Panc1 (cell line): Measurements from ENCODE around the gene MYL12A. TPM values are rescaled to one million over a fixed set of nuclear protein-coding genes. Genes with fewer than 3 reads are reported as not detected.

Source experiments
- ATAC-seq: fragments of 200-7000 bp; cut with Tn5 transposase; 2 replicates; pipeline ENCODE4 v1.9.1; 2020; ENCODE audit warnings: mild to moderate bottlenecking, moderate library complexity
- BruUV-seq: library from RNA; stranded (reverse); fragments of 400-500 nt; replicated peaks from 2 replicates; lab custom pipeline; 2021; lab: Mats Ljungman, UMichigan
- CTCF ChIA-PET: fragments of 300-600 bp; sonication (Branson Sonifier 250); formaldehyde crosslinking; loops from one replicate; lab custom pipeline; 2022; ENCODE audit warnings: antibody characterized with exemption; lab: Charles Lee
- POLR2A ChIA-PET: fragments of 300-600 bp; sonication (Branson Sonifier 250); formaldehyde crosslinking; loops from one replicate; lab custom pipeline; 2022; ENCODE audit warnings: antibody characterized with exemption; lab: Charles Lee
- DNase-seq: peaks from one replicate; pipeline ENCODE4 v3.0.0-alpha.2; 2010; ENCODE audit warnings: low read depth, low spot score
- H3K27ac ChIP-seq: 2 replicates; pipeline ENCODE4 v1.5.1; 2011; ENCODE audit warnings: mild to moderate bottlenecking, low read length, inconsistent platforms
- H3K27me3 ChIP-seq: fragments of 200-500 bp; sonication (Bioruptor generic); 2 replicates; pipeline ENCODE4 v1.6.0; 2014; ENCODE audit warnings: low read length, inconsistent platforms; ENCODE audit not compliant: control insufficient read depth, insufficient read depth
- H3K36me3 ChIP-seq: fragments of 200-500 bp; sonication (Bioruptor generic); 2 replicates; pipeline ENCODE4 v1.5.1; 2014; ENCODE audit warnings: inconsistent platforms, mild to moderate bottlenecking, low read length, moderate library complexity; ENCODE audit not compliant: control insufficient read depth, insufficient read depth
- H3K4me1 ChIP-seq: 2 replicates; pipeline ENCODE4 v1.5.1; 2011; ENCODE audit warnings: inconsistent platforms, mild to moderate bottlenecking, low read length, moderate library complexity; ENCODE audit not compliant: control insufficient read depth, insufficient read depth
- H3K4me3 ChIP-seq, 2 experiments: 2 replicates each; pipeline ENCODE4 v1.5.1; 2011 to 2012; ENCODE audit warnings: low read depth in 2 of 2, low read length in 2 of 2, mild to moderate bottlenecking in 2 of 2, inconsistent platforms in 1 of 2, moderate library complexity in 1 of 2
- H3K9me3 ChIP-seq: fragments of 200-500 bp; sonication (Bioruptor generic); 2 replicates; pipeline ENCODE4 v1.5.1; 2014; ENCODE audit warnings: low read depth, mild to moderate bottlenecking, inconsistent platforms, low read length, moderate library complexity; ENCODE audit not compliant: control insufficient read depth, insufficient read depth
- CTCF ChIP-seq: fragments of 450-650 bp; IDR thresholded peaks from 2 replicates; pipeline ENCODE4 v1.5.1; 2017; ENCODE audit warnings: mild to moderate bottlenecking
- POLR2AphosphoS5 ChIP-seq: IDR thresholded peaks from 2 replicates; pipeline ENCODE4 v1.6.1; 2012; ENCODE audit warnings: mild to moderate bottlenecking, low read depth, low read length, moderate library complexity
- SIN3A ChIP-seq: IDR thresholded peaks from 2 replicates; pipeline ENCODE4 v1.6.1; 2012; ENCODE audit warnings: low read depth, mild to moderate bottlenecking, low read length, moderate library complexity, borderline replicate concordance; ENCODE audit not compliant: insufficient read depth
- TCF7L2 ChIP-seq: IDR thresholded peaks from 2 replicates; pipeline ENCODE4 v1.6.1; 2011; ENCODE audit warnings: mild to moderate bottlenecking, low read depth, low read length, inconsistent platforms
- in situ Hi-C: cut with HindIII; loops from 2 replicates; pipeline ENCODE4 v1.10.0; 2016; ENCODE audit warnings: low sequenced_read_pairs, low pct_unique_long_range_greater_than_20kb
- intact Hi-C: fragments of 100-400 bp; cut with micrococcal nuclease; formaldehyde crosslinking; loops from one replicate; pipeline ENCODE4 v1.10.0; 2022; ENCODE audit not compliant: unreplicated experiment
- total RNA-seq: library from RNA; stranded (reverse); gene quantifications from one replicate; pipeline ENCODE4 v1.2.1, GENCODE V29; 2021; ENCODE audit not compliant: unreplicated experiment
- TF ChIP-seq, protein P1 (sequence below), 2 experiments: IDR thresholded peaks; 2 replicates each; pipeline ENCODE4 v1.6.1; 2011 to 2012; ENCODE audit warnings: low read depth in 2 of 2, control low read depth in 1 of 2, low read length in 1 of 2, mild to moderate bottlenecking in 1 of 2, moderate library complexity in 1 of 2; ENCODE audit not compliant: insufficient read depth in 1 of 2

The MYL12A gene
- total RNA-seq, 1 experiment from 2014 or later: 489 TPM

- no peak for TF ChIP-seq TCF7L2
- TF ChIP-seq CTCF: no peak
- Histone ChIP-seq H3K4me3 (no peak overlapping the region), H3K9me3 (peaks cover 13% of the 10 kb centered on the region; the same call in 1 of the 2 replicates), H3K27me3 (no peaks in the 10 kb centered on the region), H3K4me1 (no peaks in the 10 kb centered on the region), H3K27ac (no peak overlapping the region), H3K36me3 (no peaks in the 10 kb centered on the region)
- in situ Hi-C loops: no loop called here
- ChIA-PET CTCF (no interaction called here), POLR2A (no interaction called here)
- DNase-seq (no peak), ATAC-seq (no peak)
- intact Hi-C loops: no loop called here
- BruUV-seq: no TSS peak
These were observed 47.5 kb upstream of the MYL12A start for GRCh38 chr18:3199942-3200645.

- in situ Hi-C loops: no loop called here
- ChIA-PET POLR2A (no interaction called here), CTCF (no interaction called here)
- no peak for TF ChIP-seq CTCF
- TF ChIP-seq TCF7L2: no peak
- no peak for TF ChIP-seq POLR2AphosphoS5
- TF ChIP-seq SIN3A: no peak
- DNase-seq: no peak
- Histone ChIP-seq H3K4me3 (no peak overlapping the region), H3K9me3 (peaks cover 13% of the 10 kb centered on the region; the same call in 1 of the 2 replicates), H3K4me1 (no peaks in the 10 kb centered on the region), H3K27ac (no peak overlapping the region), H3K36me3 (no peaks in the 10 kb centered on the region), H3K27me3 (no peaks in the 10 kb centered on the region)
- ATAC-seq: no peak
- BruUV-seq: no TSS peak
- intact Hi-C loops: no loop called here
These were observed 42.4 kb upstream of the MYL12A start for GRCh38 chr18:3205239-3205638.

DNA sequence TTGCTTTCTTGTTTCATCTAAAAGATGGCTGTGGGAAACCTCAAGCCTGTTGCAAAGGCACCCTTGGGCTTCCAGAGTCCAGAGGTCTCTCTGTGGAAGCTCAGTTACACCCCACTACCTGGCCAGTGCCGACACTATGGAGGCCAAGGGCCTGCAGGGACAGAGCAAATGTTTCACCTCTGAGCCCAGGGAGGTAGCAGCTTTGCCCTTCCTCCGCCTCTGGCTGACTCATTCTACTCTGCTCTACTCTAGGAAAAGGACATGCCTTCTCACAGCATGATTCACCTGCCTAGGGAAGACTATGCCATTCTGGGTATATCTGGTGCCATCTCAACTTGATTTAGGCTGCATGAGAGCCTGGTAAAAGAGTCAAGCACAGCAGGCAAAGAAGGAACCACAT lies 40.0 kb upstream of the MYL12A start:
- ATAC-seq (no peak), DNase-seq (no peak)
- TF ChIP-seq SIN3A: no peak
- TF ChIP-seq TCF7L2: no peak
- TF ChIP-seq CTCF: no peak
- no peak for TF ChIP-seq POLR2AphosphoS5
- TF ChIP-seq, protein P1, sequence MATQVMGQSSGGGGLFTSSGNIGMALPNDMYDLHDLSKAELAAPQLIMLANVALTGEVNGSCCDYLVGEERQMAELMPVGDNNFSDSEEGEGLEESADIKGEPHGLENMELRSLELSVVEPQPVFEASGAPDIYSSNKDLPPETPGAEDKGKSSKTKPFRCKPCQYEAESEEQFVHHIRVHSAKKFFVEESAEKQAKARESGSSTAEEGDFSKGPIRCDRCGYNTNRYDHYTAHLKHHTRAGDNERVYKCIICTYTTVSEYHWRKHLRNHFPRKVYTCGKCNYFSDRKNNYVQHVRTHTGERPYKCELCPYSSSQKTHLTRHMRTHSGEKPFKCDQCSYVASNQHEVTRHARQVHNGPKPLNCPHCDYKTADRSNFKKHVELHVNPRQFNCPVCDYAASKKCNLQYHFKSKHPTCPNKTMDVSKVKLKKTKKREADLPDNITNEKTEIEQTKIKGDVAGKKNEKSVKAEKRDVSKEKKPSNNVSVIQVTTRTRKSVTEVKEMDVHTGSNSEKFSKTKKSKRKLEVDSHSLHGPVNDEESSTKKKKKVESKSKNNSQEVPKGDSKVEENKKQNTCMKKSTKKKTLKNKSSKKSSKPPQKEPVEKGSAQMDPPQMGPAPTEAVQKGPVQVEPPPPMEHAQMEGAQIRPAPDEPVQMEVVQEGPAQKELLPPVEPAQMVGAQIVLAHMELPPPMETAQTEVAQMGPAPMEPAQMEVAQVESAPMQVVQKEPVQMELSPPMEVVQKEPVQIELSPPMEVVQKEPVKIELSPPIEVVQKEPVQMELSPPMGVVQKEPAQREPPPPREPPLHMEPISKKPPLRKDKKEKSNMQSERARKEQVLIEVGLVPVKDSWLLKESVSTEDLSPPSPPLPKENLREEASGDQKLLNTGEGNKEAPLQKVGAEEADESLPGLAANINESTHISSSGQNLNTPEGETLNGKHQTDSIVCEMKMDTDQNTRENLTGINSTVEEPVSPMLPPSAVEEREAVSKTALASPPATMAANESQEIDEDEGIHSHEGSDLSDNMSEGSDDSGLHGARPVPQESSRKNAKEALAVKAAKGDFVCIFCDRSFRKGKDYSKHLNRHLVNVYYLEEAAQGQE (IDR thresholded peaks at IDR 0.05; ENCODE audit: insufficient read depth in 1 of 2, low read depth in 2 of 2, low read length in 1 of 2): no peak
- no peaks in the 10 kb centered on the region; the same call in 1 of the 2 replicates for H3K4me1 ChIP-seq
- H3K27me3 ChIP-seq: no peaks in the 10 kb centered on the region
- H3K4me3 ChIP-seq: no peak overlapping the region
- no peaks in the 10 kb centered on the region for H3K36me3 ChIP-seq
- BruUV-seq: no TSS peak
- H3K9me3 ChIP-seq: peaks cover 8% of the 10 kb centered on the region; the same call in 1 of the 2 replicates
- intact Hi-C loops (no loop called here), in situ Hi-C loops (no loop called here)
- CTCF ChIA-PET: no interaction called here
- H3K27ac ChIP-seq: no peak overlapping the region
- POLR2A ChIA-PET: no interaction called here
